Endothelial cell of umbilical vein (primary cell): ENCODE data around the gene CAMKMT. TPM values are rescaled to one million over a fixed set of nuclear protein-coding genes. Genes with fewer than 3 reads are reported as not detected.

Source experiments
- BruUV-seq: library from RNA; stranded (reverse); fragments of 400-500 nt; replicated peaks from 2 replicates; lab custom pipeline; 2021; lab: Mats Ljungman, UMichigan
- CTCF ChIA-PET: fragments of 300-600, 350-600 bp; sonication (Branson Sonifier 250); formaldehyde crosslinking; loops from one replicate; lab custom pipeline; 2021; ENCODE audit warnings: antibody characterized with exemption, inconsistent platforms; lab: Charles Lee
- POLR2A ChIA-PET: fragments of 300-600, 350-600 bp; sonication (Branson Sonifier 250); formaldehyde crosslinking; loops from one replicate; lab custom pipeline; 2021; ENCODE audit warnings: antibody characterized with exemption, inconsistent platforms; lab: Charles Lee
- DNase-seq: peaks from one replicate; pipeline ENCODE4 v3.0.0-alpha.2; 2011; ENCODE audit warnings: low read depth, low spot score
- FAIRE-seq: peaks from 2 replicates; lab custom pipeline; 2011; peaks lifted over from hg19 to GRCh38; lab: Jason Lieb, UNC
- H2AFZ ChIP-seq: 2 replicates; pipeline ENCODE4 v1.6.0; 2012; ENCODE audit warnings: low read depth, low read length, control low read depth, inconsistent platforms
- H3K27ac ChIP-seq: 2 replicates; pipeline ENCODE4 v1.5.1; 2011; ENCODE audit warnings: low read depth, mild to moderate bottlenecking, control low read depth, low read length, moderate library complexity; ENCODE audit not compliant: insufficient read depth
- H3K27me3 ChIP-seq, 2 experiments: 2 replicates each; pipeline versions ENCODE4 v1.6.0 to v1.6.1; 2011; ENCODE audit warnings: low read length in 2 of 2, mixed read lengths in 1 of 2; ENCODE audit not compliant: control insufficient read depth in 2 of 2, insufficient read depth in 2 of 2
- H3K36me3 ChIP-seq, 2 experiments: 2 replicates in 1 of 2; 3 replicates in 1 of 2; pipeline ENCODE4 v1.5.1; 2011; ENCODE audit warnings: low read length in 2 of 2, mild to moderate bottlenecking in 1 of 2, moderate library complexity in 1 of 2; ENCODE audit not compliant: control insufficient read depth in 2 of 2, insufficient read depth in 2 of 2; ENCODE audit errors: extremely low read depth in 1 of 2
- H3K4me1 ChIP-seq: 3 replicates; pipeline ENCODE4 v1.5.1; 2011; ENCODE audit warnings: mild to moderate bottlenecking, low read length; ENCODE audit not compliant: control insufficient read depth, insufficient read depth; ENCODE audit errors: extremely low read depth
- H3K4me2 ChIP-seq: 2 replicates; pipeline ENCODE4 v1.6.1; 2011; ENCODE audit warnings: low read length, control low read depth, mixed read lengths; ENCODE audit not compliant: insufficient read depth
- H3K4me3 ChIP-seq, 3 experiments: fragments of 200-600 bp in 1 of 3; sonication (generic), shearing (Covaris generic) in 1 of 3; replicated peaks in 1 of 3; 2 replicates each; pipeline ENCODE4 v1.5.1; 2011 to 2016; ENCODE audit warnings: control low read depth in 3 of 3, low read length in 3 of 3, mild to moderate bottlenecking in 2 of 3, inconsistent platforms in 1 of 3, low read depth in 1 of 3, moderate library complexity in 1 of 3; ENCODE audit not compliant: insufficient read depth in 1 of 3
- H3K79me2 ChIP-seq: 2 replicates; pipeline ENCODE4 v1.6.0; 2012; ENCODE audit warnings: low read length, inconsistent platforms; ENCODE audit not compliant: control insufficient read depth, insufficient read depth
- H3K9ac ChIP-seq: replicated peaks from 2 replicates; pipeline ENCODE3; 2011; ENCODE audit warnings: low read length, control low read depth; ENCODE audit not compliant: insufficient read depth; ENCODE audit errors: extremely low read depth
- H3K9me1 ChIP-seq: replicated peaks from 3 replicates; pipeline ENCODE4 v1.6.0; 2011; ENCODE audit warnings: mild to moderate bottlenecking, low read length; ENCODE audit not compliant: control insufficient read depth, insufficient read depth; ENCODE audit errors: extremely low read depth
- H3K9me3 ChIP-seq: replicated peaks from 2 replicates; pipeline ENCODE4 v1.5.1; 2012; ENCODE audit warnings: low read length, inconsistent platforms; ENCODE audit not compliant: control insufficient read depth, insufficient read depth
- H4K20me1 ChIP-seq: replicated peaks from 2 replicates; pipeline ENCODE3; 2011; ENCODE audit warnings: mild to moderate bottlenecking, low read length; ENCODE audit not compliant: control insufficient read depth, insufficient read depth; ENCODE audit errors: extremely low read depth
- CTCF ChIP-seq, 2 donors: IDR thresholded peaks; 1 replicate in 1 of 2; 2 replicates in 1 of 2; pipeline ENCODE4 v1.5.1; 2011; ENCODE audit warnings: low read length in 2 of 2, mild to moderate bottlenecking in 2 of 2, moderate library complexity in 2 of 2, control low read depth in 1 of 2, inconsistent platforms in 1 of 2, low read depth in 1 of 2; ENCODE audit not compliant: insufficient read depth in 1 of 2; ENCODE audit errors: extremely low read depth in 1 of 2
- EZH2 ChIP-seq: IDR thresholded peaks from 2 replicates; pipeline ENCODE4 v1.6.1; 2012; ENCODE audit warnings: borderline replicate concordance, low read depth, mild to moderate bottlenecking, moderate library complexity, low read length, inconsistent platforms; ENCODE audit not compliant: severe bottlenecking
- FOS ChIP-seq: IDR thresholded peaks from 2 replicates; pipeline ENCODE4 v1.6.1; 2011; ENCODE audit warnings: mild to moderate bottlenecking, low read length, moderate library complexity, borderline replicate concordance; ENCODE audit not compliant: insufficient read depth
- GATA2 ChIP-seq: IDR thresholded peaks from 2 replicates; pipeline ENCODE4 v1.7.0; 2011; ENCODE audit warnings: low read depth, mild to moderate bottlenecking, moderate library complexity, mixed read lengths, low read length; ENCODE audit not compliant: insufficient read length, insufficient read depth
- JUN ChIP-seq: IDR thresholded peaks from 2 replicates; pipeline ENCODE4 v1.6.1; 2011; ENCODE audit warnings: borderline replicate concordance, low read depth; ENCODE audit not compliant: insufficient read length, insufficient read depth
- MAX ChIP-seq: IDR thresholded peaks from 2 replicates; pipeline ENCODE4 v1.6.1; 2011; ENCODE audit not compliant: insufficient read depth, insufficient read length
- MYC ChIP-seq: IDR thresholded peaks from one replicate; pipeline ENCODE4 v1.6.1; 2011; ENCODE audit warnings: mild to moderate bottlenecking, low read depth, low read length
- POLR2A ChIP-seq: IDR thresholded peaks from 2 replicates; pipeline ENCODE4 v1.6.1; 2012; ENCODE audit warnings: low read depth, mild to moderate bottlenecking, control low read depth, low read length
- POLR2AphosphoS5 ChIP-seq: IDR thresholded peaks from 2 replicates; pipeline ENCODE4 v1.6.1; 2012; ENCODE audit warnings: low read depth, mild to moderate bottlenecking, control low read depth, low read length, moderate library complexity; ENCODE audit not compliant: insufficient read depth
- dilution Hi-C: fragments of 300-500 bp; cut with MboI; formaldehyde crosslinking; loops from one replicate; pipeline ENCODE4 v1.15.0; 2019; ENCODE audit warnings: low sequenced_read_pairs; ENCODE audit not compliant: extremely low pct_ligation_motif_present
- intact Hi-C: fragments of 100-400 bp; cut with micrococcal nuclease; formaldehyde crosslinking; loops from one replicate; pipeline ENCODE4 v1.10.0; 2022
- polyA plus RNA-seq, 4 experiments: library from polyadenylated mRNA; depleted of rRNA in 3 of 4; stranded (reverse) in 3 of 4; unstranded in 1 of 4; fragments of >200 nt; gene quantifications; 2 replicates each; pipeline versions ENCODE4 v1.2.1 to v1.2.3, GENCODE V29; 2011 to 2012; ENCODE audit warnings: missing spikeins in 1 of 4
- total RNA-seq: library from RNA; stranded (reverse); gene quantifications from 2 replicates; pipeline ENCODE4 v1.2.3, GENCODE V29; 2021

Gene CAMKMT
- total and polyA plus RNA-seq, 2 donors (not counting 3 experiments of a cell fraction or from before 2014, with no cell fraction given) = 4.1 to 10.7 TPM

GRCh38 chr2:44777036-44777435, 415.3 kb downstream of the CAMKMT start:
- ChIA-PET POLR2A (no interaction called here), CTCF (interaction anchor here (0.7 to 1.1 kb wide), 2 partner anchors 25 to 297 kb away, joined by 3 to 4 read pairs; no protein-coding TSS in a partner anchor)
- H3K9ac ChIP-seq = no peak overlapping the region
- H3K9me1 ChIP-seq = no peaks in the 10 kb centered on the region
- TF ChIP-seq CTCF (IDR thresholded peaks at IDR 0.05; ENCODE audit: extremely low read depth in 1 of 2, insufficient read depth in 1 of 2, low read depth in 1 of 2, low read length in 2 of 2) = no peak
- TF ChIP-seq GATA2 = no peak
- no peak for TF ChIP-seq MYC
- TF ChIP-seq JUN = no peak
- no peak for TF ChIP-seq FOS
- TF ChIP-seq POLR2A = no peak
- TF ChIP-seq EZH2 = no peak
- TF ChIP-seq POLR2AphosphoS5 = no peak
- TF ChIP-seq MAX = no peak
- H3K79me2 ChIP-seq = no peaks in the 10 kb centered on the region
- H4K20me1 ChIP-seq = no peaks in the 10 kb centered on the region
- no peaks in the 10 kb centered on the region for H3K9me3 ChIP-seq
- H3K4me2 ChIP-seq = no peak overlapping the region
- no peak overlapping the region for H2AFZ ChIP-seq
- H3K36me3 ChIP-seq = no peaks in the 10 kb centered on the region
- intact Hi-C loops = no loop called here
- no peak overlapping the region for H3K4me3 ChIP-seq
- no TSS peak for BruUV-seq
- H3K4me1 ChIP-seq = no peaks in the 10 kb centered on the region
- dilution Hi-C loops = no loop called here
- DNase-seq (no peak), FAIRE-seq (peak; percentile 21)
- H3K27me3 ChIP-seq = peaks cover 7 to 10% of the 10 kb centered on the region in 2 experiments
- no peak overlapping the region for H3K27ac ChIP-seq
